ENCODE results near the gene DMBX1.
A peak's percentile ranks its signal among the peaks of the same experiment; 100 is the strongest.

Gene DMBX1

DNA sequence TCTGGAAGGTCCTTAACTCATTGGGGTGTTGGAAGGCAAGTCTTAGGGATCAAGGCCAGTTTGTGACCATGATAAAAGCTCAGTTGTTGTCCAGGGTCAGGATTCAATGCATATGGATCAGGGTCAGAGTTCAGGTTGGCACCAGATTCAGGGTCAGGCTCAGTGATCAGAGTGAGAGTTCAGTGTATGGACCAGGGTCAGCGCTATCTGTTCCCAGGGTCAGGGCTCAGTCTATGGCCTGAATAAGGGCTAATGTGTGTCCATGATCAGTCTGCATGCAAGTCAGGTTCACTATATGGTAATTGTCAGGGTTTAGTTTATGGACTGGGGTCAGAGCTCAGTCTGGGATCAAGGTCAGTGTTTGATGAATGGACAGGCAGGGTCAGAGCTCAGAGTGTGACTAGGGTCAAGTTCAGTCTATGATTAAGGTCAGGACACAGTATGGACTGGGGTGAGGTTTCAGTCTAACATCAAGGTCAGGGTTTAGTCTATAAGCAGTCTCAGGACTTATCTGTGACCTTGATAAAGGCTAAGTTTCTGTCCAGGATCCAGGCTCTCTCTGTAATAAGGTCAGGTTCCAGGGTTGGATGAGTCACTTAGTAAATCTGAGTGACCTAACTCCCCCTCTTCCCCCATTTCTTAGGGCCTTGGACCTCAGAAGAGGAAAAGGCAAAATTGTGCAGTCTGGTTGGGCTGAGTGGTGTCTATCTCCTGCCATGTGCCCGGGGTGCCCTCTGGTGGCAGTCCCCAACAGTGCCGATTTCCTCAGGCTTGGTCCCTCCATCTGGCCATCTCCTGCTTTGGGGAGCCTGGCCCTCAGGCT lies 38.0 kb downstream of the DMBX1 start:
- no peak overlapping the region for H3K4me3 ChIP-seq (ENCODE audit: control insufficient read depth, low read depth, low read length)

DNA sequence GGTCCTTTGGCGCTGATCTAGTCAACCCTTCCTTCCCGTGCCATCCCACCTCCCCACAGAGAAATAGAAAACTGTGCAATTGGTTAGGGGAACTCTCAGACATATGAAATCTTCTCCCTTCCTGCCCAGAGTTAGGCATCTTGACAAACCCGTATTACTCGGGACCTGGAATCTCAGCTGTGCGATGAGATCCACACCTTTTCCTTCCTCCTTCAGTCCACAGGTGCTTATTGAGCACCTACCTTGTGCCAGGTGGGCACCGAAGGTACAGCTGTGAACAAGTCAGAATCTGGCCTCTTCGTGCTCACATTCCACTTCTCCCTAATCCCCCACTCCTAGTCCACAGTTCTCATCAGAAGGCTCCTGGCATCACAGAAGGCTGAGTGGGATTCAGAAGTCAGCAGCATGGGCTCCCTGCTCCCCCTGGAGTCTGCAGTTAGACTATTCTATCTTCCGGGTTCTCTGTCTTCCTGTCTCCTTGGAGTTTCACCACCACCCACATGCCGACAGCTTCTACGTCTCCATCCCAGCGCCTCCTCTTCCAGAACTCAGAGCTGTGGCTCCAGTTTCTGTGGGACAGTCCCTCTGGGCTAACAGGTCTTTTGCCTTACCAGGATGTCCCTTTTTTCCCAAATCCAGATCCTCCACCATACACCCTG lies 38.8 kb downstream of the DMBX1 start:
- DNase-seq (ENCODE audit: low read depth), result peak; percentile 31
- TF ChIP-seq, protein P1, sequence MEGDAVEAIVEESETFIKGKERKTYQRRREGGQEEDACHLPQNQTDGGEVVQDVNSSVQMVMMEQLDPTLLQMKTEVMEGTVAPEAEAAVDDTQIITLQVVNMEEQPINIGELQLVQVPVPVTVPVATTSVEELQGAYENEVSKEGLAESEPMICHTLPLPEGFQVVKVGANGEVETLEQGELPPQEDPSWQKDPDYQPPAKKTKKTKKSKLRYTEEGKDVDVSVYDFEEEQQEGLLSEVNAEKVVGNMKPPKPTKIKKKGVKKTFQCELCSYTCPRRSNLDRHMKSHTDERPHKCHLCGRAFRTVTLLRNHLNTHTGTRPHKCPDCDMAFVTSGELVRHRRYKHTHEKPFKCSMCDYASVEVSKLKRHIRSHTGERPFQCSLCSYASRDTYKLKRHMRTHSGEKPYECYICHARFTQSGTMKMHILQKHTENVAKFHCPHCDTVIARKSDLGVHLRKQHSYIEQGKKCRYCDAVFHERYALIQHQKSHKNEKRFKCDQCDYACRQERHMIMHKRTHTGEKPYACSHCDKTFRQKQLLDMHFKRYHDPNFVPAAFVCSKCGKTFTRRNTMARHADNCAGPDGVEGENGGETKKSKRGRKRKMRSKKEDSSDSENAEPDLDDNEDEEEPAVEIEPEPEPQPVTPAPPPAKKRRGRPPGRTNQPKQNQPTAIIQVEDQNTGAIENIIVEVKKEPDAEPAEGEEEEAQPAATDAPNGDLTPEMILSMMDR (conservative IDR thresholded peaks at IDR 0.05; ENCODE audit: control insufficient read depth, insufficient read depth, low read depth, low read length), result peak; percentile 28
- H3K4me3 ChIP-seq (ENCODE audit: control insufficient read depth, low read depth, low read length), result no peak overlapping the region

More for the DNA sequence above, 38.0 kb downstream of the DMBX1 start:
- TF ChIP-seq, protein P1 (conservative IDR thresholded peaks at IDR 0.05; ENCODE audit: control insufficient read depth, insufficient read depth, low read depth, low read length), result peak; percentile 98
- DNase-seq (ENCODE audit: low read depth), result peak; percentile 77

DNA sequence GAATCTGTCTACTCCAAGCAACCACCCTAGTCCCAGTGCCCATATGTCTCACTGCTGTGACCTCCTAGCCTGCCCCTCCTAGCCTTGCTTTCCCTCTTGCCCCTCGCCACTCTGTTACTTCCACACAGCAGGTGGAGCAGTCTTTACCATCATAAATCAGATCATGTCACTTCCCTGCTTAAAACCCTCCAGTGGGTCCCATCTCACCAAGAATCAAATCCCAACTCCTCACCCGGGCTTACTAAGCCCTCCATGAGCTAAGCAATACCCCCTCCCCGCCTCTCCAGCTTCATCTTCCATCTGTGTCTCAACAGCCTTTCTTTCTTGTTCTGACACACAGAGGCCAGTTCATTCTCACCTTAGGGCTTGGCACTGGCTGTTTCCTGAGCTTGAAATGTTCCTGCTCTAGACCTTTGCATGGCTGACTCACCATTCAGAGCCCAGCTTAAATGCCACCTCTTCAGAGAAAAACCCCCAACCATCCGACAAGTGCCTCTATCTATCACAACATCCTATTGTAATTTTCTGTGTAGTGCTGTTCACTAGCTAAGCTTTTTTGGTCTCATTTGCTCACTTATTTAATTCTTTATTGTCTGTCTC lies 39.5 kb downstream of the DMBX1 start:
- no peak for DNase-seq (ENCODE audit: low read depth)
- TF ChIP-seq, protein P1 (conservative IDR thresholded peaks at IDR 0.05; ENCODE audit: control insufficient read depth, insufficient read depth, low read depth, low read length), result no peak
- H3K4me3 ChIP-seq (ENCODE audit: control insufficient read depth, low read depth, low read length), result no peak overlapping the region

DNA sequence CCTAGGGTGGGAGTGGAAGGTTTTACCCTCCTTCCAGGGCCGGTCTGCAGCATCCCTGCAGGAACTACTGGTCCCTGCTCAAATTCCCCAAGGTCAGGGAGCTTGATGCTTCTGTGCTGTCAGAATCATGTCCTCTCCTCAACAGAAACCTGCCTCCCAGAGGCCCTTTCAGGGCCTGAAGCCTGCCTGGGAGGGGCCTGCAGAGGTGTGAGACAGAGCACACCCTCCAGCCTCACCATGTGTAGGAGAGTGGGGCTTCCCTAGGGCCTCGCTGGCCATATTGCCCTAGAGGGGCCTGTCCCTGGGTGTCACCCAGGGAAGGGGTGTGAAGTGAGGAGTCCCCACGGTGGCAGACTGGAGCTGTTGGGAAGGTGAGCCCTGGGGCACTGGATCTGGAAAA lies 40.7 kb downstream of the DMBX1 start:
- no peak overlapping the region for H3K4me3 ChIP-seq (ENCODE audit: control insufficient read depth, low read depth, low read length)
- TF ChIP-seq, protein P1 (conservative IDR thresholded peaks at IDR 0.05; ENCODE audit: control insufficient read depth, insufficient read depth, low read depth, low read length), result no peak
- DNase-seq (ENCODE audit: low read depth), result no peak

DNA sequence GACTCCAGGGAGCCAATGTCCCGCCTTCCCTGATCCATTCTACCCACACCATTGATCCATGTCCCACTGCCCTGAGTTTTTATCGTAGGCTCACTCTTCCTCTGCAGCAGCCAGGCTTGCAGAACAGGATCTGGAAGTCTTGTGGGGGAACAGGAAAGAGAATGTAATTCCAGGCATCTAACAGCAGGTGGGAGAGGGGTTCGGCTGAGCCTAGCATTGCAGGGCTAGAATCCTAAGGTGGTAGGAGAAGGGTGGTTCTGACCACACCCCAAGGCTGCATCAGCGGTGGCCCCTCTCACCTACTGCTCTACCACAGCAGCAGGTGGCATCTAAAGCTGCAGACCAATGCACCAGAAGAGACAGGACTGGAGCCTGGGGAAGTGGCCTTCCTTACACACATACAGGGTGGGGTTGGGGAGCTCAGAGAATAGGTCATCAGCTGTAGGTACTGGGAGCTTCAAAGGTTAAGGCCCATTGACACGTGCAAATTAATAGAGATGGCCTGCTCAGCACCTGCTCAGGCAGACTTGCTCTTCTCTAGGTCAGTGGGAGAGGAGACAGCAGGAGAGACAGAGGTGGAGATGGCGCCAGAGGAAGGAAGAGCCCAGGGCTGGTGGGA lies 41.3 kb downstream of the DMBX1 start:
- DNase-seq (ENCODE audit: low read depth), result no peak
- TF ChIP-seq, protein P1 (conservative IDR thresholded peaks at IDR 0.05; ENCODE audit: control insufficient read depth, insufficient read depth, low read depth, low read length), result peak; percentile 7
- no peak overlapping the region for H3K4me3 ChIP-seq (ENCODE audit: control insufficient read depth, low read depth, low read length)

DNA sequence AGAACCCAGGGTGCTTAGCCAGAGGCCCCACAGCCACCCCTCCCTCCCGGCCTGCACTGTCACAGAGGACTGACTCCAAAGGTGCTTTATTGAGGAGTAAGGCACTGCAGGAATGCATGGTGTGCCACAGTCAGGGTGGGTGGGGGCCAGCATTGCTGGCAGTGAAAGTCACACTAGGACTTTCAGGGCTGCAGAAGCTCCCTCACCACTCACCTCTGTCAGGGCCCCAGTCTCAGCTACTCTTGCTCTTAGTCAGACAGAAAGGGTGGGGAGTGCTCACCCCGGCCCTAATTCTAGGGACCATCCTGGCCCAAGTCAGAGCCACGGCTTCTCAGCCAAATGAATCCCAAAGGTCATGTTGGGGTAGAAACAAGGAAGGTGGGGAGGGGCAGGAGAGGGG lies 42.5 kb downstream of the DMBX1 start:
- TF ChIP-seq, protein P1 (conservative IDR thresholded peaks at IDR 0.05; ENCODE audit: control insufficient read depth, insufficient read depth, low read depth, low read length), result no peak
- DNase-seq (ENCODE audit: low read depth), result no peak
- H3K4me3 ChIP-seq (ENCODE audit: control insufficient read depth, low read depth, low read length), result no peak overlapping the region

All from fibroblast of mammary gland (primary cell).